ENCODE data around the gene MYO3B. TPM values are rescaled to one million over a fixed set of nuclear protein-coding genes. Genes with fewer than 3 reads are reported as not detected.

The MYO3B gene
- total and polyA plus RNA-seq, 2 of the 8 experiments (the other 6 are each of a cell fraction or from before 2014, with no cell fraction given), result 0.17 to 0.19 TPM

DNA sequence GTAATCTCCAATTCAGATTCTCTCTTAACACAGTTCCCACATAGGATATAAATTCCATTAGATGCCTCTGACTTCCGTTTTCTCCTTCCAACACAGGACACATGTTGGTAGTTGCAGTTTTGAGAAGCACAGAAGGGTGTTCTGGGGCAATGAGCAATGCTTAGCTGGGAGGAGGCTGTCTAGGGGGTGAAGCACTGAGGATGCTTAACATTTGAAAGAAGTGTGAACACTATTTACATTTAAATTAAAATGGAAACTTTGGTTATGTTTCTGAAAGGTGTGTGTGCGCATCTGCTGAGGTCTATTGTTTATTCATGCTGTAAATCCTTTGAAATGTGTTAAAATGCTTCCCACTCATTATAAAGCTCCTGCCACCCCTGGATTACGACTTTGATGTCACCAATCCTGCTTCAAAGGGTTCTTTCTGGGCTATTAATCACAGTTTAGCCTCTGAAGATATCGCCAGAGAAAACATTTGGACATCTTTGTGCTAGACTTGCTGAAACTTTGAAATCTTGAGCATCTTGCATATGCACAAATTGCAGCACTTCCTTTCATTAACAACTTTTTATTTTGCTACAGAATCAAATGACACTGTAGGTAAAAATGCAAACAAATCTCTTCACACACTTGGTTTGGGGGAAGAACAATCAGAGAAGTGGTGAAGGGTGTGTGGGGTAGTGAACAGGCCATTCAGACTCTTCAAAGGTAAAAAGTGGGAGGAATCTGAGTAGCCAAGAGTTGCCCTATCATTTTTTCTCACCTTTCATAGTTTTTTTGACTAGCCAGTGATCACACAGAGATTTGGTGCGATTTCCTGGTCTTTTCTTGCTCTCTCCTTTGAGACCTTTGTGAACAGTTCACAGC is 258.4 kb downstream of the MYO3B start:
- Histone ChIP-seq H3K9me3 (ENCODE audit: insufficient read depth in 2 of 2, low read depth in 1 of 2, low read length in 1 of 2) (no peaks in the 10 kb centered on the region), H3K23me2 (ENCODE audit: low read depth, low read length) (no peaks in the 10 kb centered on the region; the same call in 1 of the 2 replicates), H2AK5ac (ENCODE audit: low read depth, low read length) (no peak overlapping the region), H3K4me1 (replicated peaks in 1 of 4; ENCODE audit: control insufficient read depth in 3 of 4, insufficient read depth in 4 of 4, low read length in 3 of 4) (peaks cover 5 to 17% (median 9%) of the 10 kb centered on the region in 4 experiments; a peak in 4 of 7 replicates), H2BK120ac (replicated peaks; ENCODE audit: low read depth, low read length) (no peak overlapping the region), H3K36me3 (ENCODE audit: control insufficient read depth in 2 of 4, insufficient read depth in 4 of 4, low read length in 3 of 4) (no peaks in the 10 kb centered on the region), H2BK15ac (ENCODE audit: low read length) (no peak overlapping the region), H3K79me2 (ENCODE audit: control insufficient read depth in 1 of 2, insufficient read depth in 2 of 2, low read length in 2 of 2) (no peaks in the 10 kb centered on the region), H4K91ac (replicated peaks; ENCODE audit: insufficient read length, low read length) (no peak overlapping the region), H4K5ac (ENCODE audit: insufficient read length, low read depth, low read length) (no peak overlapping the region), H3K79me1 (ENCODE audit: low read depth, low read length) (no peaks in the 10 kb centered on the region), H3K56ac (replicated peaks; ENCODE audit: insufficient read length, low read depth, low read length) (no peak overlapping the region), H3K14ac (ENCODE audit: insufficient read length) (no peak overlapping the region), H3K4me3 (ENCODE audit: extremely low read depth in 1 of 4, insufficient read depth in 2 of 4, low read depth in 3 of 4, low read length in 4 of 4) (peak overlapping the region in 1 of 4 experiments; percentile 25; a peak in 1 of 8 replicates), H3K9ac (replicated peaks in 1 of 4; ENCODE audit: extremely low read depth in 1 of 4, low read depth in 3 of 4, low read length in 3 of 4) (no peak overlapping the region), H2BK12ac (ENCODE audit: low read depth, low read length) (no peak overlapping the region), H3K4me2 (ENCODE audit: insufficient read depth in 1 of 2, low read depth in 2 of 2, low read length in 2 of 2) (peak overlapping the region; percentile 26 to 42; a peak in 3 of 4 replicates), H4K20me1 (replicated peaks in 1 of 2; ENCODE audit: control insufficient read depth in 1 of 2, insufficient read depth in 2 of 2, low read length in 2 of 2) (no peaks in the 10 kb centered on the region), H3K4ac (replicated peaks; ENCODE audit: insufficient read length, low read depth, low read length) (no peak overlapping the region), H3K27ac (ENCODE audit: low read depth, low read length) (no peak overlapping the region), H2BK5ac (ENCODE audit: low read depth, low read length) (0 out of 2 replicates have a peak overlapping the region, but pooled peaks have one; percentile 24), H2BK20ac (ENCODE audit: low read length) (peak overlapping the region; percentile 72; the same call in 1 of the 2 replicates), H3K27me3 (replicated peaks in 1 of 4; ENCODE audit: control insufficient read depth in 3 of 4, extremely low read depth in 1 of 4, insufficient read depth in 3 of 4, low read length in 3 of 4) (peaks cover 0 to 13% (median 3%) of the 10 kb centered on the region in 4 experiments; a peak in 3 of 7 replicates), H3K23ac (ENCODE audit: insufficient read length) (no peak overlapping the region), H3K18ac (ENCODE audit: extremely low read depth, low read length) (no peak overlapping the region), H4K8ac (ENCODE audit: extremely low read depth, insufficient read depth, low read length) (no peak overlapping the region), H2AFZ (ENCODE audit: low read length) (no peak overlapping the region)
- POLR2A ChIA-PET (ENCODE audit: partially characterized antibody), result interaction anchor here (0.6 kb wide), 1 partner anchor 234 kb away, joined by 4 read pairs; no protein-coding TSS in a partner anchor
- CTCF ChIA-PET (ENCODE audit: partially characterized antibody), result interaction anchor here (0.6 to 2.4 kb wide), 3 partner anchors 17 to 27 kb away, joined by 3 to 10 read pairs (median 3); no protein-coding TSS in a partner anchor
- TF ChIP-seq MAFK (IDR thresholded peaks at IDR 0.05; ENCODE audit: low read depth, low read length), result no peak
- TF ChIP-seq, protein P1, sequence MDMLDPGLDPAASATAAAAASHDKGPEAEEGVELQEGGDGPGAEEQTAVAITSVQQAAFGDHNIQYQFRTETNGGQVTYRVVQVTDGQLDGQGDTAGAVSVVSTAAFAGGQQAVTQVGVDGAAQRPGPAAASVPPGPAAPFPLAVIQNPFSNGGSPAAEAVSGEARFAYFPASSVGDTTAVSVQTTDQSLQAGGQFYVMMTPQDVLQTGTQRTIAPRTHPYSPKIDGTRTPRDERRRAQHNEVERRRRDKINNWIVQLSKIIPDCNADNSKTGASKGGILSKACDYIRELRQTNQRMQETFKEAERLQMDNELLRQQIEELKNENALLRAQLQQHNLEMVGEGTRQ (IDR thresholded peaks at IDR 0.05; ENCODE audit: low read length), result no peak
- no peak for TF ChIP-seq EZH2 (IDR thresholded peaks at IDR 0.05; ENCODE audit: low read depth, low read length, severe bottlenecking)
- no peak for TF ChIP-seq JUN (IDR thresholded peaks at IDR 0.05; ENCODE audit: low read depth, low read length)
- no peak for TF ChIP-seq CREB1 (IDR thresholded peaks at IDR 0.05)
- no peak for TF ChIP-seq KDM1A (IDR thresholded peaks at IDR 0.05; ENCODE audit: borderline replicate concordance, low read length)
- TF ChIP-seq NANOG (IDR thresholded peaks at IDR 0.05; ENCODE audit: insufficient read depth, low read depth, low read length, poor library complexity, severe bottlenecking), result peak; percentile 55
- peak in 1 of 2 experiments; percentile 52; a peak in 1 of 4 replicates for TF ChIP-seq HDAC2 (IDR thresholded peaks at IDR 0.05; ENCODE audit: borderline replicate concordance in 1 of 2, low read depth in 2 of 2, low read length in 2 of 2)
- WGBS, 2 experiments (ENCODE audit: extremely low coverage in 1 of 2, insufficient coverage in 1 of 2, insufficient read length in 1 of 2, insufficient replicate concordance in 2 of 2, low coverage in 1 of 2, low lambda C conversion rate in 2 of 2, missing lambda C conversion rate in 1 of 2), result 20% methylated on average over 5 of the region's 5 CpGs; no CpG with 5 or more reads in 1 of the 2 experiments
- FAIRE-seq (peak; percentile 32), DNase-seq (ENCODE audit: low read depth in 1 of 2, low spot score in 2 of 2) (peak in 1 of 2 experiments; percentile 3)
